ENCODE results near the gene FALEC. TPM values are rescaled to one million over a fixed set of nuclear protein-coding genes. Genes with fewer than 3 reads are reported as not detected.

Gene FALEC
- total and polyA plus RNA-seq, 9 of the 15 experiments (the other 6 are each of a cell fraction or from before 2014, with no cell fraction given), result 0.15 to 1.8 (median 0.53) TPM; not detected in 5

GRCh38 chr1:150579945-150580642 lies 64.5 kb downstream of the FALEC start (continued):
- TF ChIP-seq GMEB1 (CRISPR knock-in tag; IDR thresholded peaks at IDR 0.05), result no peak
- 0 out of 2 replicates have a peak, but pooled peaks have one; percentile 1 for TF ChIP-seq ZNF583 (CRISPR knock-in tag; IDR thresholded peaks at IDR 0.05)
- TF ChIP-seq MEIS2 (IDR thresholded peaks at IDR 0.05; ENCODE audit: partially characterized antibody), result no peak
- no peak for TF ChIP-seq IRF9 (tag; IDR thresholded peaks at IDR 0.05)
- TF ChIP-seq ZNF511 (CRISPR knock-in tag; IDR thresholded peaks at IDR 0.05), result peak; percentile 36; the same call in 1 of the 2 replicates
- TF ChIP-seq SRSF9 (IDR thresholded peaks at IDR 0.05; ENCODE audit: borderline replicate concordance, low read depth, low read length), result no peak
- TF ChIP-seq CSDE1 (IDR thresholded peaks at IDR 0.05), result peak in 1 of 2 experiments; percentile 24; a peak in 1 of 4 replicates
- TF ChIP-seq SRSF1 (IDR thresholded peaks at IDR 0.05; ENCODE audit: low read depth, low read length), result no peak
- TF ChIP-seq POLR2B (IDR thresholded peaks at IDR 0.05; ENCODE audit: low read depth, partially characterized antibody), result peak; percentile 20
- no peak for TF ChIP-seq NEUROD1 (IDR thresholded peaks at IDR 0.05; ENCODE audit: borderline replicate concordance, low read depth, low read length, partially characterized antibody)
- TF ChIP-seq BCOR (IDR thresholded peaks at IDR 0.05), result peak; percentile 66
- TF ChIP-seq ILK (tag; IDR thresholded peaks at IDR 0.05; ENCODE audit: borderline replicate concordance, low read depth), result no peak
- no peak for TF ChIP-seq ZNF23 (CRISPR knock-in tag; IDR thresholded peaks at IDR 0.05)
- peak; percentile 15; the same call in 1 of the 2 replicates for TF ChIP-seq ZNF395 (CRISPR knock-in tag; IDR thresholded peaks at IDR 0.05)
- no peak for TF ChIP-seq ZFP1 (CRISPR knock-in tag; IDR thresholded peaks at IDR 0.05)
- no peak for TF ChIP-seq ZFX (CRISPR knock-in tag; IDR thresholded peaks at IDR 0.05)
- TF ChIP-seq RAD21 (CRISPR knock-in tag; conservative IDR thresholded peaks at IDR 0.05 in 1 of 2, IDR thresholded peaks at IDR 0.05 in 1 of 2), result peak in 1 of 2 experiments; percentile 1; a peak in 1 of 4 replicates
- peak; percentile 33; the same call in 1 of the 2 replicates for TF ChIP-seq SUPT5H (IDR thresholded peaks at IDR 0.05)
- TF ChIP-seq ZBTB9 (CRISPR knock-in tag; IDR thresholded peaks at IDR 0.05), result peak; percentile 62; the same call in 1 of the 2 replicates
- TF ChIP-seq NCOA1 (IDR thresholded peaks at IDR 0.05; ENCODE audit: low read depth), result 0 out of 2 replicates have a peak, but pooled peaks have one; percentile 15
- TF ChIP-seq BCL6 (CRISPR knock-in tag; IDR thresholded peaks at IDR 0.05), result no peak
- peak in 1 of 2 experiments; percentile 29; a peak in 1 of 4 replicates for TF ChIP-seq ARNT (IDR thresholded peaks at IDR 0.05)
- TF ChIP-seq KDM1A (IDR thresholded peaks at IDR 0.05), result peak in 1 of 2 experiments; percentile 53; a peak in 2 of 4 replicates

Data from K562 (cell line).